Activated naive CD4-positive, alpha-beta T cell treated with anti-CD3 and anti-CD28 coated beads, Interleukin-2, amount 50 U/mL, for 24 hours (primary cell): Measurements from ENCODE around the gene SCG3.

ENCODE experiments used
- H3K27ac Mint-ChIP-seq: one replicate; pipeline ENCODE4 v1.8.0; 2021; ENCODE audit warnings: mild to moderate bottlenecking, mixed read lengths
- H3K27me3 Mint-ChIP-seq: one replicate; pipeline ENCODE4 v1.8.0; 2021; ENCODE audit warnings: mixed read lengths
- H3K36me3 Mint-ChIP-seq: one replicate; pipeline ENCODE4 v1.8.0; 2021; ENCODE audit warnings: mixed read lengths
- H3K4me1 Mint-ChIP-seq: one replicate; pipeline ENCODE4 v1.8.0; 2021; ENCODE audit warnings: mixed read lengths
- H3K4me3 Mint-ChIP-seq: one replicate; pipeline ENCODE4 v1.8.0; 2021; ENCODE audit warnings: mild to moderate bottlenecking, mixed read lengths
- H3K9me3 Mint-ChIP-seq: one replicate; pipeline ENCODE4 v1.8.0; 2021; ENCODE audit warnings: mixed read lengths

Gene SCG3

DNA sequence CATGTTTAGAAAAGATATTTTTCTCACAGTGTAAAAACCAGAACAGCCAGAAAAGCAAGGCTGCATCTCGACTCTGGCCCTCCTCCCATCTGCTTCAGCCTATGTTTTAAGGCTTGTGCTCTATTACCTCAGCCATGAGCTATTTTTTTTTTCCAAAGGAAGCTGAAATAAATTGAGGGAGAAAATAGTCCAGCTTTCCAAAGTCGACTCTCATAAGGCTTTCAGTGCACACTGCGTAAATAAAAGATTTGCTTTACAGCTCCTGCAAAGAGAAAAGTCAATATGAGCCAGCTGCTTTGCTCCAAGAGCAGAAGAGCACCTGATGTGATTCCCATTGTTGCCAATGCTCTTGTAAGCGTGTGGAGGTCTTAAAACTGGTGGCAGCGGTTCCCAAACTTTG is 26.7 kb downstream of the SCG3 start:
- no peak overlapping the region for H3K27ac Mint-ChIP-seq
- H3K4me1 Mint-ChIP-seq = no peaks in the 10 kb centered on the region
- no peak overlapping the region for H3K4me3 Mint-ChIP-seq
- no peaks in the 10 kb centered on the region for H3K9me3 Mint-ChIP-seq
- peaks cover 2% of the 10 kb centered on the region for H3K27me3 Mint-ChIP-seq
- H3K36me3 Mint-ChIP-seq = peaks cover 2% of the 10 kb centered on the region

DNA sequence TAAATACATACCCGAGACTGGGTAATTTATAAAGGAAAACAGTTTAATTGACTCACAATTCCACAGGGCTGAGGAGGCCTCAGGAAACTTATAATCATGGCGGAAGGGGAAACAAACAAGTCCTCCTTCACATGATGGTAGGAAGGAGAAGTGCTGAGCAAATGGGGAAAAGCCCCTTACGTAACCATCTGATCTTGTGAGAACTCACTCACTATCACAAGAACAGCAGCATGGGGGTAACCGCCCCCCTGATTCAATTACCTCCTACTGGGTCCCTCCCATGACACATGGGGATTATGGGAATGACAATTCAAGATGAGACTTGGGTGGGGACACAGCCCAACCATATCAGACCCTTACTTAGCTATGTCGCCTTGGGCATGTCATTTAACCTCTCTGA is 27.7 kb downstream of the SCG3 start:
- no peaks in the 10 kb centered on the region for H3K9me3 Mint-ChIP-seq
- no peak overlapping the region for H3K4me3 Mint-ChIP-seq
- H3K27ac Mint-ChIP-seq = no peak overlapping the region
- H3K4me1 Mint-ChIP-seq = no peaks in the 10 kb centered on the region
- H3K36me3 Mint-ChIP-seq = peaks cover 2% of the 10 kb centered on the region
- no peaks in the 10 kb centered on the region for H3K27me3 Mint-ChIP-seq

DNA sequence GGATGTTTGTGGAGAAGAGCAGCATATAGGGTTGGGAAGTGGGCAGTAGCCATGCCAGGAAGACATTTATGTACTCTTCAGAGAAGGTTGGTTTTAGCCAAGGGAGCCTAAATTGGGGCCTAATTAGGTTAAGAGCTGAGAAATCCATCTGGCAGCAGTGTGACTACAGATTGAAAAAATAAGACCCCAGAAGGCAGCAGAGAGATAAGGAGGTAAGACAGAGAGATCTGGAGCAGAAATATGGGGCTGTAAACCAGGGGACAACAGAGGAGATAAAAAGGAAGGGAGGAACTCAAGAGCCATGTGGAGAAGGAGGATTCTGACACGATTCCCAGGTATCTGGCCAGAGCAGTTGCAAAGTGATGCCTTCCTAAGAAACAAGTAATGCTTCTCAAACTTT is 32.9 kb downstream of the SCG3 start:
- Mint-ChIP-seq H3K9me3 (no peaks in the 10 kb centered on the region), H3K4me1 (no peaks in the 10 kb centered on the region), H3K27me3 (no peaks in the 10 kb centered on the region), H3K4me3 (no peak overlapping the region), H3K36me3 (peaks cover 2% of the 10 kb centered on the region), H3K27ac (no peak overlapping the region)

DNA sequence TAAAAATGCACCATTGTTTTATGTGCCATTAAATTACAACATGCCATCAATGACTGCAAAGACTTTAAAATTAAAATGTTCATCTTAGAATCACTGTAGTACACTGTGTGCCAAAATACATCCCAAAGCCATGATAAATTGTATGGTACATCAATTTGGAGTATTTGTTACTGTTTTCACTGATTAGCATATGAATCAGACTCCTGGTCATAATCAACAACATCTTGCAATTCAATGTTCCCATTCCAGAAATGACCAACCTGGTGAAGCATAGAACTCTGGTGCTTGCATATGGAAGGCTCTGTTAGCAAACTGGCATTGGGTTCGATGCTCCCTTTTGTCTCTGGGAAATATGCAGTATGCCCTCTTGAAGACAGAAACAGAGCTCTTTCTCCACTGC is 33.6 kb downstream of the SCG3 start:
- peaks cover 2% of the 10 kb centered on the region for H3K36me3 Mint-ChIP-seq
- H3K9me3 Mint-ChIP-seq = no peaks in the 10 kb centered on the region
- H3K4me1 Mint-ChIP-seq = no peaks in the 10 kb centered on the region
- H3K27ac Mint-ChIP-seq = no peak overlapping the region
- no peak overlapping the region for H3K4me3 Mint-ChIP-seq
- no peaks in the 10 kb centered on the region for H3K27me3 Mint-ChIP-seq

DNA sequence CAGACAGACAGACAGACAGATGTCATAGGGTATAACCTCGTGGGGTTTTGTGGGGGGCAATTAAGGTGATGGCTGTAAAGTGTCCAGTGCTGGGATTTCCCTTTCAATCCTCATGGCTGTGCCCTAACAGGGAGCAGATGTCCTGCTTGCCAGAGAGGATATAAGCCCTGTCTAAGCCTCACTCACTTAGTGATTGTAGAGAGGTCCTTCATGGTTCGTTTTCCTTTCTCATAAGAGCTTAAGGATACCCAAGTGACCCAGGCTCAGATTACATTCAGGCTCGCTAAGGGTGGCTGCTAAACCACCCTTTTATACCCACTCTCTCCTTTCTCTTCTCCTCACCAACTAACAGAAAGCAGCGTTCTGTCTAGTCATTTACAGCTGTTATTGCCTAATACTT is 36.9 kb downstream of the SCG3 start:
- no peak overlapping the region for H3K27ac Mint-ChIP-seq
- peaks cover 17% of the 10 kb centered on the region for H3K4me1 Mint-ChIP-seq
- no peaks in the 10 kb centered on the region for H3K9me3 Mint-ChIP-seq
- H3K27me3 Mint-ChIP-seq = no peaks in the 10 kb centered on the region
- H3K4me3 Mint-ChIP-seq = no peak overlapping the region
- peaks cover 9% of the 10 kb centered on the region for H3K36me3 Mint-ChIP-seq

DNA sequence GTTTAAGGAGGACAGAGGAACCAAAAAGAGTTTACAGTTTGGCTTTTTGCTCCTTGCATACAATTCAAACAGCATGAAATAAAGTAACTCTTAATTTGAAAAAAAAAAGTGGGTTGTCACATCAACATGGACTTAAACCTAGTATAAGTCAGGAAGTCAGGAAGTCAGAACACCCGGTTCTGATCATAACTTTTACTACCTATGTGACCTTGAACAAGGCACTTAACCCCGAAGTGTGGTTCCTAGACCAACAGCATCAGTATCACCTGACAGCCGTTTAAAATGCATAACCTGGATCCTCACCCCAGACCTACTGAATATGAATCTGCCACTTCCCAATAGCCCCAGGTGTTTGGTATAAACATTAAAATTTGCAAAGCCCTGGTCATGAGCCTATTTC is 37.4 kb downstream of the SCG3 start:
- peaks cover 17% of the 10 kb centered on the region for H3K4me1 Mint-ChIP-seq
- no peaks in the 10 kb centered on the region for H3K9me3 Mint-ChIP-seq
- no peak overlapping the region for H3K27ac Mint-ChIP-seq
- H3K4me3 Mint-ChIP-seq = no peak overlapping the region
- no peaks in the 10 kb centered on the region for H3K27me3 Mint-ChIP-seq
- peaks cover 9% of the 10 kb centered on the region for H3K36me3 Mint-ChIP-seq

DNA sequence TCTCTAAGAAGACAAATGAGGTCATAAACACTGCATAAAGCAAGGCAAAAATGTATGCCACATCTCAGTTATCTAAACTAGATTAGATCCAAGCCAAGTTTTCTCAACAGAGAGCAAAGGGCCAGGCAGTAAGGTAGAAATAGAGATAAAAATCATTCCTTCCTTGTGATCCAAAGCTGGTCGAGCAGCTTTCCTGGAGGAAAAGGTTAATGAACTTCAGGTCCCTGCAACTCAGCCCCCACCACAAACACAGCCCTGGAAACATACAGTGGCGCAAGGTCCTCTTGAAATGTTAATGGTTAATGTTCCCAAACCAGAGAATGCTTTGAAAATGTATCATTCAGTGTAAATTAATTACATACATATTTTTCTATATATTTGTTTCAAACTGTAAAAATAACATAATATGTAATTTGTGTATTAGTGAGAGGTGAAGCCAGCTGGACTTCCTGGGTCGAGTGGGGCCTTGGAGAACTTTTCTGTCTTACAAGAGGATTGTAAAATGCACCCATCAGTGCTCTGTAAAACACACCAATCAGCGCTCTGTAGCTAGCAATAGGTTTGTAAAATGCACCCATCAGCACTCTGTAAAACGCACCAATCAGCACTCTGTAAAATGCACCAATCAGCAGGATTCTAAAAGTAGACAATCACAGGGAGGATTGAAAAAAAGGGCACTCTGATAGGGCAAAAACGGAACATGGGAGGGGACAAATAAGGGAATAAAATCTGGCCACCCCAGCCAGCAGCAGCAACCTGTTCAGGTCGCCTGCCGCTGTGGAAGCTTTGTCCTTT is 39.1 kb downstream of the SCG3 start:
- Mint-ChIP-seq H3K4me3 (no peak overlapping the region), H3K4me1 (peaks cover 33% of the 10 kb centered on the region), H3K36me3 (peaks cover 12% of the 10 kb centered on the region), H3K27me3 (no peaks in the 10 kb centered on the region), H3K27ac (no peak overlapping the region), H3K9me3 (no peaks in the 10 kb centered on the region)

DNA sequence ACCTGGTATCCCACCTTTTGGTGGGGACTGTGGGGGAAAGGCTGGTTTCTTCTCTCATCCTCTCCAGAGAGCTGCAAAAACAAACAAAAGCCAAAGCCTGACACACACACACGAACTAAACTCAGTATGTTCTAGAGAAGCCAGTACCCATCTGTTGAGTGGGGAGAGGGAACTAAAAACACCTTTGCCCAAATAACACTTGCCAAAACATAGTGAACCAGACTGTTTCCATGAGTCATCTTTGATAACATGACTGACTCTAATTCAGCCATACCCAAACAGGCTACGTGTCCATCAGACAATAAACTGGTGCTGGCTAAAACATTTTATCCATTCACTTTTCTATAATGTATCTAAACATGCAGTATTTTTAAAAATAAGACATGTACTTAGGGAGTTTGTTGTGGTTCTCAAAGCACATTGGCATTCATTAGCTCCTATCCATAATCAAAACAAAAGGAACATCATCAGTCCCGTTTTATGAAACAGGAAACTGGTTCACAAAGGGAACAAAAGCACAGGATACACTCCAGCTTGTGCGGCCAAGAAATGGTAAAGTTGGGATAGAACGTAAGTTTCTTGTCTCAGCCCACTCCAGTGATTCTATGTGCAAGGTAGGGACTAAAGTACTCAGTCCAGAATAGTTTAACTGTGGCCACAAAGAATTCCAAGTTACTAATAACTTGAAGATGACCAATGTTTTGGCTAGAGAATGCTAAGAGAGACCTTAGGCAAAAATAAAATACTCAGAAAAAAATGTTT is 40.1 kb downstream of the SCG3 start:
- Mint-ChIP-seq H3K4me1 (peaks cover 43% of the 10 kb centered on the region), H3K36me3 (peaks cover 12% of the 10 kb centered on the region), H3K4me3 (no peak overlapping the region), H3K27ac (no peak overlapping the region), H3K9me3 (no peaks in the 10 kb centered on the region), H3K27me3 (no peaks in the 10 kb centered on the region)

DNA sequence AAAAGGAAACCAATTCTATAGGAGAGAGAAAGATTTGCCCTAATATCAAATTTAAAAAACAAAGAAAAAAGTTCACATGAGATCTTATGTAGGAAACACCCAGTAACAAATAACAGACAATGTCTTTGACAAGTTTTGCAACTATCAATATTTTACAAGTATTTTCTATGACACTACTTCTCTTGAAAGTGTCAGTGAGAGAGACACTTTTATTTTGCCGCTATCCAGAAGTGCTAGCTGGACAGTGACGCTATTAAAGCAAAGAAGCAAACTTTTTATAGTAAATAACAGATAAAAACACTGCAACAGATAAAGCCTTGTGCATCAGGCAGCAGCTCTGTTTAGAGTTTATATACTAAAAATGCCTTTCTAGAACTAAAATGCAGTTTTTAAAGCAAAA is 42.9 kb downstream of the SCG3 start:
- no peaks in the 10 kb centered on the region for H3K27me3 Mint-ChIP-seq
- no peak overlapping the region for H3K4me3 Mint-ChIP-seq
- H3K36me3 Mint-ChIP-seq = peaks cover 14% of the 10 kb centered on the region
- no peak overlapping the region for H3K27ac Mint-ChIP-seq
- no peaks in the 10 kb centered on the region for H3K9me3 Mint-ChIP-seq
- H3K4me1 Mint-ChIP-seq = peaks cover 69% of the 10 kb centered on the region

DNA sequence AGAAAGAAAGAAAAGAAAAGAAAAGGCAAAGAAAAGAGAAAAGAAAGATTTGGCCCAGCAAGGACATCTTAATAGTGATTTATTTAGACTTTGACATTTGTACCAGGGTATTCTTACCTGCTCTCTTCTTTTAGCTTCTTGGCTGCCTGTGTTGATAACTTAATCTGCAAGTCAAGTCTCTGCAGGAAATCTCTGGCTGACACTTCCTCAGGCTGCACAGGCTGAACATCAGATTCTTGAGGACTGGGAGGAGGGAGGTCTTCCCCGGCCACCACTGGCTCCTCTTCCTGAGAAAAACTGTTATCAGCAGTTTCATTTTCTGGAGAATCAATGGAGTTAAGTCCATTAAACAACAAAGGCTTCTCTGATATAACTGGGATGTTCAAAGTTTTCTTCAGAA is 43.4 kb downstream of the SCG3 start:
- Mint-ChIP-seq H3K27me3 (no peaks in the 10 kb centered on the region), H3K9me3 (no peaks in the 10 kb centered on the region), H3K4me3 (no peak overlapping the region), H3K36me3 (peaks cover 14% of the 10 kb centered on the region), H3K4me1 (peaks cover 71% of the 10 kb centered on the region), H3K27ac (no peak overlapping the region)

DNA sequence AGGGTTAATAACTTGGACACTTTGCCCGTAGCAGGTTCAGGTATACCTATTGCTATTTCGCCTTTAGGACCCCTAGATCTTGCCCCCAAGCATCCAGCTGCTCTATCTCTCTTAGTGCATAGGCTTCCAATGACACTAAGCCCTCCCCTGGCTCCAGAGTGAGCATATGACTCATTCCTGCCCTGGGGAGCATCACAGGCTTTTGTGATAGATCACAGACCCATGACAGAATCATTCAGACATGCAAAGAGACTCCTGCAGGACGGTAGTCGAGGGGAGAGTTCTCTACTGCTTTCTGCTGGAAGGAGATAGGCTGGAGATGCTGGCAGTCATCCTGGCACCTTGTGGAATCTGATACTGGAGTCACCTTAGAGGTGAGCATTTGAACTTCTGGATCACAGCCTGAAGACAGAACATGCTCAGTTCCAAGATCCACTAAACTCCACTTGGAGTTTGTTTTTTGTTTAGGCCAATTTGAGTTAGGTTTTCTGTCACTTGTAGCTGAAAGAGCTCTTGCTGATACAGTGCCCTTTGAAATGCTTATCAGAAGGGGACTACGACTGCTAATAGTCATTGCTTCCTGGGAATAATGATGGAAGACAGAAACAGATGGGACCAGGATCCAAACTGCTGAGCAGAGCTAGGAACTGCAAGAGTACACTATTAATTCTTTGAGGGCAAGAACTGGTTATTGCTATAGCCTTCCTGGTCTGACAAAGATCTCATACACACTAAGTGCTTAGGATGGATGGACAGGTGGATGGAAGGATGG is 45.2 kb downstream of the SCG3 start:
- Mint-ChIP-seq H3K27me3 (no peaks in the 10 kb centered on the region), H3K9me3 (no peaks in the 10 kb centered on the region), H3K36me3 (peaks cover 9% of the 10 kb centered on the region), H3K27ac (peak overlapping the region; percentile 71), H3K4me3 (peak overlapping the region; percentile 9), H3K4me1 (peaks cover 78% of the 10 kb centered on the region)

DNA sequence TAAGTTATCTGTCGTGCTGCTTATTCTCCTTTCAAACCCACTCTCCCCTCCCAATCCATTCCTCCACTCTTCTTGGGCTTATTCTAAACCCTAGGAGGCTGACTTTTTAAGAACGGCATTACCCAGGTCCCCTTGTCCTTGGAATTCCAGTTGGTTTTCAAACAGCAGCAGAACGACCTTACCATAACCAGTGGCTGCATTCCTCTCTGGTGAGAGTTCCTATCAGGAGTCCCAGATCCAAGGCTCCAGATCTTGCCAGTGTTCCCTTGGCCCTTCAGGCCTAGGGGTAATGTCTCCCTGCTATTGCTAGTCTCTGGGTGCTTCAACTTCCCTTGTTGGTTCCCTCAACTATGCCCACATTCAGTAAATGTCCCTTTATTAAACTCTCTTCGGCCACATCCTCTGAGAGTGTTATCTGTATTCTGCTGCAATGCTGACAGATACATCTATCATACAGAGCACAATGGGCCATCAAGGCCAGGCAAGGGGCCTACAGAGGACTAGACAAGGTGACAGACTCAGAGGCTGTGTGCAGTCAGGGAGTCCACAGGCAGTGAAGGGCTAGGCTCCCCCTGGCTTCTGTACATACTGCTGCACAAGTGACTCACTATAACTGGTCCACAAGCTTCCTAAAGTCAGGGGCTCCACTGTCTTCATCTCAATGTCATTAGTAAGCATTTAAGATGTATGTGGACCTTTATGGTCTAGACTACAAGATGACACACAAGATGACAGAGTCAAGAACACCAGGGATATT is 46.0 kb downstream of the SCG3 start:
- H3K27me3 Mint-ChIP-seq = no peaks in the 10 kb centered on the region
- H3K9me3 Mint-ChIP-seq = no peaks in the 10 kb centered on the region
- peaks cover 5% of the 10 kb centered on the region for H3K36me3 Mint-ChIP-seq
- H3K27ac Mint-ChIP-seq = peak overlapping the region; percentile 80
- no peak overlapping the region for H3K4me3 Mint-ChIP-seq
- H3K4me1 Mint-ChIP-seq = peaks cover 81% of the 10 kb centered on the region

DNA sequence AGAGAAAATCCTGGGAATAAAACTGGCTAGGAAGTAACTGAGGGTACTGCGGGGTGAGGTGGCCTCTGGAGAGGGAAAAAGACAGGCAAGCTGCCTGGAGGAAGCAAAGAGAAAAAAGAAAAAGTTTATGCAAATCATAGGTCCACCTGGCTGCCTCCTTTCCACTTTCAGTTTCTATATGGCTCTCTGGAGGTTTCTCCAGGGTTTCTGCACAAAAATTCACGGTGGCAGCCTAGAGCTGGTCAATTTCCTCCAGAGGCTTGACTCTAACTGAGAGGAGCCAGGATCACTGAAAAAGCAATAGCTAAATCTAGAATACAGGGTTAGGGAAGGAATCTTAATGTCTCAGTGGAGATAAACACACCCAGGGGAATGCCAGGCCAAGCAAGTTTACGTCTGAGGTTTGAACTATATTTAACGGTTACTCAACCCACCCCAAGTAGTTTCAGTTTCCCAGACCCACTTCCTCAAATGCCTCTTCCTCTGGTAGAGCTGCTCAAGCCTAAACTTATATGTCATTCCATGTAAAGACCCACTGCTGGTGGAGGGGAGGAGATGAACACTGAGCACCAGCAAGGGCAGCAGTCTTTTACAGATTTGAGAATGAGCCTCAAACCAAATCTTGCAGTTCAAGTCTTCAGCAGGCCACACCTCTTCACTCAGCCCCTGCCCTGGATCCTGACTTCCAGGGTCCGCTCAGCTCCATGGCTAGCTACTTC is 50.4 kb downstream of the SCG3 start:
- peaks cover 91% of the 10 kb centered on the region for H3K4me1 Mint-ChIP-seq
- peak overlapping the region; percentile 83 for H3K4me3 Mint-ChIP-seq
- H3K27me3 Mint-ChIP-seq = no peaks in the 10 kb centered on the region
- no peaks in the 10 kb centered on the region for H3K9me3 Mint-ChIP-seq
- peaks cover 2% of the 10 kb centered on the region for H3K36me3 Mint-ChIP-seq
- H3K27ac Mint-ChIP-seq = peak overlapping the region; percentile 98

DNA sequence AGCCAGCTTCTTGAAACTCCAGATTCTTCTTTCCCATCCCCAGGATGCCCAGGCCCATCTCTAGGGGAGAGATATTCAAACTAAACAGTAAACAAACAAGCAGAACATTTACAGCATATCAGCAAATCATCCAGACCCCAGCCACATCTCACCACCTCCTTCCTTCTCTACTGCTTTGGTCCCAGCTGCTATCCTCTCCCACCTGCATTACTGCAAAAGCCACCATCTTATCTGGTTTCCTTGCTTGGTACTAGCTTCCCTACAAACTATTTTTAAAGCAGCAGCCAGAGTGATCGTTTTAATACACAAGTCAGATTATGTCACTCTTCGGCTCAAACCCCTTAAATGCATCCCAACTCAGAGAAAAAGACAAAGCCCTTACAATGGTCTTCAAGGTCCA is 51.3 kb downstream of the SCG3 start:
- Mint-ChIP-seq H3K36me3 (peaks cover 2% of the 10 kb centered on the region), H3K4me3 (peak overlapping the region; percentile 31), H3K4me1 (peaks cover 82% of the 10 kb centered on the region), H3K27me3 (no peaks in the 10 kb centered on the region), H3K27ac (peak overlapping the region; percentile 98), H3K9me3 (no peaks in the 10 kb centered on the region)
